Measurements from ENCODE around the gene COL12A1.
A peak's percentile ranks its signal among the peaks of the same experiment; 100 is the strongest.

Gene COL12A1

GRCh38 chr6:75135876-75136275 is 70.0 kb downstream of the COL12A1 start:
- DNase-seq = no peak

GRCh38 chr6:75135450-75135849 is 70.4 kb downstream of the COL12A1 start:
- no peak for DNase-seq

DNA sequence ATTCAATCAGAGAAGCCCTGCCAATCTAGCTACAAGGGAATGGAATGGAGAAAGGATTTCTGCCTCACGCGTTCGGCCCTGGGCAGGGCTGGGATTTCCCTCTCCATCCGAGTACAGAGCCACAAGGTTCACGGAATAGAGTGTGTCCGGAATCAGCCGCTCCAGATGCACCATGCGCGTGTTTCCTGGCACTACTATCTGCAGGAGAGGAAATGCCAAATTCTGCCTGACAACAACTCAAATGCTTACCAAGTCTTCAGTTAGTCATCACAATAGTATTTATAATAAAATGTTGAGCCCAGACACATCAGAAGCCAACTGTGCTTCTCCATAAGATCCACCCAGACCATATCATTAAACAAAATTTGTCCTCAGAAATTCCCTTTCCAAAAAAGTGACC is 75.1 kb downstream of the COL12A1 start:
- no peak for DNase-seq

GRCh38 chr6:75128878-75129570 is 76.8 kb downstream of the COL12A1 start:
- DNase-seq = peak; percentile 34

DNA sequence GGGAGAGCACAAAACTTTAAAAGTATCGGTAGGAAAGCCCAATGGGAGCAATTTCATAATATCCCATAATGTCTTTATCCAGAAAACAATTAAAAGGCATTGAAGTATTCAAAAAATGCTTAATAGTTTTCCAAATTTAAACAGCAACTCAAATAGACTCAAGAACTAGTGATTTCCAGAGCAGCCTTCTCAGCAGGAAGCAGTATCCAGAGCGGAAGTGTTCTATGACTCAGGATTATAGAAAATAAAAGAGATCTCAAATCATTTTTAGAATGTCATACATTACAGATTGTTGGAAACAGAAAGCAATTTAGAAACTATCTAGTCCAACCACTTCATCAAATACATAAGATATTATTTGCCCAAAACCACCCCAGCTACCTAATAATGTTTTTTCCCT is 79.3 kb downstream of the COL12A1 start:
- no peak for DNase-seq

DNA sequence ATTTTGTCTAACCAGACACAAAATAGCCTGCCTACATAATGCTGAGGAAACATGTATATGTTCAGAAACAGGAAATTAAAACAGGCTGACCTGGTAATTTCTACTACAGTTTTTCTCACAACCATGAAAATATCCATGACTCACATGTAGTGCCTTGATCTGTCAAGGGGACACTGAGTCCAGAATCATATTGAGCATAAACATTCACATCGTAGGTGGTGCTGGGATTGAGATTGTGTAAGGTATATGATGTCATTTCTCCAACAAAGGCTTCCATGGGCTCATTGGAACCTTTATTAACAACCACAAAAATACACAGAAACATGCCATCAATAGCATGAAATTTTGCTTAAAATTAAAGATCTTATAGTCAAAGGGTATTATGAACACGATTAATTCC is 80.9 kb downstream of the COL12A1 start:
- DNase-seq = no peak

DNA sequence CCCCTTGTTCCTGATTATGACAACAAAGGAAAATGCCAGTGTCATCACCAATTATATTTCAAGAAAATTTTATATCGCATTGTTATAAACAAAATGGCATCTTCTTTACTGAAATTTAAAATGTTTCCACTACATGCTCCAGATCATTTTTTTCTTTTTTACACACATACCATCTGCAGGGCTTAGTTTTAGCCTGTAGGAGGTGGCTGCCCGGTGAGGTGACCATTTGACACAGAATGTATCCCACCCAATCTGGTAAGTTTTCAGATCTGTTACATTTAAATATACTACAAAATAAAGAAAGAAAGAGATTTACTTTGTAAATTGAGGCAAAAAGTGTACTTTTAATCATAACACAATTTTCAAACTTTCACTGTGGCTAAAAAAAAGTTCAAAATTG is 81.8 kb downstream of the COL12A1 start:
- no peak for DNase-seq

GRCh38 chr6:75118925-75119515 is 86.8 kb downstream of the COL12A1 start:
- DNase-seq = no peak

DNA sequence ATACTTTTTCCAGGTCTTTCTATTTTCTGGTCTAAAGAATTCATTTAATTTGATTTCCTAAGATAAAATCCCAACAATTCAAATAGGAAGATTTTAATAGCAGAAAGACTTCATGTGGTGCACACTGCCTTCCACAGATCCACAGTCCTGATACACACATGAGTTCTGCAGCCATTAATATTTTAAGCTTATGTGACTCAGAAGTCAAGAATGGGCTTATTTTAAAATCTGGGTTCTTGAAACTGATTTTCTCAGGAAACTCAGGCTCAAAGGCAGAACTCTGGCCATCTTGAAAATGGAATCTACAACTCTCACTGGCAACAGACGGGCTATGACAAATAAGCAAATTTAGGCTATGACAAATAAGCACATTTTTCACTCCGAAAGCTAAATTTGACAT is 88.2 kb downstream of the COL12A1 start:
- no peak for DNase-seq

GRCh38 chr6:75116946-75117345 is 88.9 kb downstream of the COL12A1 start:
- DNase-seq = no peak

GRCh38 chr6:75115481-75115880 is 90.4 kb downstream of the COL12A1 start:
- no peak for DNase-seq

DNA sequence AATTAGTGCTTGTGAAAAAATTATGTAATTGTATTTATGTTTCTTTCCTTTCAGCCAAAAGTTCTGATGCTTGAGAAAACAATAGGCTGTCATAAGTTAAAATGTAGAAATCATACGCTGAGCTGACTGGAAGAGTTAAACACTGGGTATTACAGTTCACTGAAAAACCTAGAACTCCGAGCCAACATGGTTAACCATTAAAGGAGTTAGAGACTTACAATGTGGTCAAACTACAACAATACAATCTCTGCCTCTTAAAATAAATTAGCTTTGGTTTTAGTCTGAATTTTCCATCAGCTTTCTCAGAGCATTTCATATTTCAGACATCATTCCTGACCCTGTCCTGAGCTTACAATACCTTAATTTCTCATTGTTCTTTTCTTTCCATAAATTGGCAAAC is 91.0 kb downstream of the COL12A1 start:
- no peak for DNase-seq

GRCh38 chr6:75114195-75114594 is 91.7 kb downstream of the COL12A1 start:
- no peak for DNase-seq

- DNase-seq = no peak
Measured at GRCh38 chr6:75113446-75113845, 92.4 kb downstream of the COL12A1 start.

- DNase-seq = no peak
Measured at GRCh38 chr6:75109765-75110164, 96.1 kb downstream of the COL12A1 start.

GRCh38 chr6:75109022-75109421 is 96.8 kb downstream of the COL12A1 start:
- no peak for DNase-seq

DNA sequence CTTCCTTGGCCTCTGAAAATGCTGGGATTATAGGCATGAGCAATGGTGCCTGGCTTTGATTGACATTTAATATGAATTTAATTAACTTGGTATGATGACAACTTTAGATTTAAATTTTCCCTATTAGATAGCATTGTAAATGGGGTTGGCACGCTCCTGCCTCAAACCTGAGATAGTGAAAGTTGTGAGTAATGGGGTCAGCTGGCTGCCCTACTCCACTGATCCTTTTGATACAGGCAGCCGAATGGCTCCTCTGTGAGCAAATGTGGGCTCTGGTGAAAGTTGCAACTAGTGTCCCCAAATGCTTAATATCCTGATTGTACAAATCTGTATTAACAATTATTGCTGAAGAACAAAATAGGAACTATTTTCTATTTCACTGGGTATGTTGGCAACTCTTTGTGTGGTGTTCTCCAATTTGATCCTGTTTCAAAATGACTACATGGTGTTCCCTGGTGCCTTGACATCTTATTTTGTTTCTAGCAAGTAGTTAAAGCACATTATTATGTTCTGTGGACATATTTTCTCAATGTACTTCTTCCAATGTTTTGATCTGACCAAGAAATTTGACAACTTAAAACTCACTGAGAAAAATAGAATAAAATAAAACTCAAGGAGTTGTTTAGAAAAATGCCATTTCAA is 97.4 kb downstream of the COL12A1 start:
- no peak for DNase-seq

- no peak for DNase-seq
Measured at GRCh38 chr6:75107913-75108312, 97.9 kb downstream of the COL12A1 start.

DNA sequence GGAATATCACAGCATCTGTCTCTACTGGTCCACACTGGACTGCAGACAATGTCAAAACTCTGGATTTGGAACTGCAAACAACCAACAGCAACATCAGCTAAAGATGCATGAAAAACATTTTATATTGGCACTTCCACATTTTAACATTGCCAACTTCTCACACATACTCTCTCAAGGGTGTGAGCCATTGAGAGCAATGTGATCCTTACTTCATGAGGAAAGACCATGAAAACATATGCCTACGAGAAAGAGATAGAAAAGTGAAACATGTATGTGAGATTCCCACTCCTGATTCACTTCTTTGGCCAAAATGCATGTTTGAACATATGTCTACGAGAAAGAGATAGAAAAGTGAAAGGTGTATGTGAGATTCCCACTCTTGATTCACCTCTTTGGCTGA is 99.4 kb downstream of the COL12A1 start:
- DNase-seq = no peak

GRCh38 chr6:75103431-75103830 is 102.4 kb downstream of the COL12A1 start:
- DNase-seq = no peak

GRCh38 chr6:75102301-75102700 is 103.6 kb downstream of the COL12A1 start:
- DNase-seq = no peak

DNA sequence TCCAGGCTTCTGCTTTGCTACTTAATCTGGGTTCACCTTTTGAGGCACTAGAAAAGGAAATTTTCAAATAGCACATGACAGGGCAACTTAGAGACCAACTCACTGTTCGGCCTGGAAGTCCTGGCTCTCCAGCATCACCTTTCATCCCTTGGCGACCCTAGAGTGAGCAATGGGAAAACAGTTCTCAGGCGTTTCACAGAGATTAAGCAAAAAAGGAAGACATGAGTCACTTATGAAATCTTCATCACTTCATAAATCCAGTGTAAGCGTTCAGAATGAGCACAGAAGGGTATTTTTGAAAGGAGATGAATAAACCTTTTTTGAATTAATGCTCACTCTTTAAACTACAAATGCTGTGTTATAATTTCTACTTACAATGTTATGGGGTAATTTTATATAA is 104.0 kb downstream of the COL12A1 start:
- DNase-seq = no peak

- DNase-seq = no peak
Measured at GRCh38 chr6:75098709-75099108, 107.1 kb downstream of the COL12A1 start.

GRCh38 chr6:75096966-75097365 is 108.9 kb downstream of the COL12A1 start:
- DNase-seq = no peak

All from hematopoietic multipotent progenitor cell treated with erythropoietin and hydrocortisone succinate and interleukin-3 and kit ligand, for 4 days (in vitro differentiated cells).